ENCODE data around the gene THEMIS.

THEMIS gene

GRCh38 chr6:127869183-127869582 is 31.7 kb downstream of the THEMIS start:
- H2AFZ ChIP-seq (ENCODE audit: low read depth, low read length): no peak overlapping the region
- H3K79me2 ChIP-seq (ENCODE audit: insufficient read depth, low read length): peaks cover 20% of the 10 kb centered on the region; the same call in 1 of the 2 replicates
- no peak overlapping the region for H3K9ac ChIP-seq (ENCODE audit: low read depth, low read length)
- TF ChIP-seq, protein P1, sequence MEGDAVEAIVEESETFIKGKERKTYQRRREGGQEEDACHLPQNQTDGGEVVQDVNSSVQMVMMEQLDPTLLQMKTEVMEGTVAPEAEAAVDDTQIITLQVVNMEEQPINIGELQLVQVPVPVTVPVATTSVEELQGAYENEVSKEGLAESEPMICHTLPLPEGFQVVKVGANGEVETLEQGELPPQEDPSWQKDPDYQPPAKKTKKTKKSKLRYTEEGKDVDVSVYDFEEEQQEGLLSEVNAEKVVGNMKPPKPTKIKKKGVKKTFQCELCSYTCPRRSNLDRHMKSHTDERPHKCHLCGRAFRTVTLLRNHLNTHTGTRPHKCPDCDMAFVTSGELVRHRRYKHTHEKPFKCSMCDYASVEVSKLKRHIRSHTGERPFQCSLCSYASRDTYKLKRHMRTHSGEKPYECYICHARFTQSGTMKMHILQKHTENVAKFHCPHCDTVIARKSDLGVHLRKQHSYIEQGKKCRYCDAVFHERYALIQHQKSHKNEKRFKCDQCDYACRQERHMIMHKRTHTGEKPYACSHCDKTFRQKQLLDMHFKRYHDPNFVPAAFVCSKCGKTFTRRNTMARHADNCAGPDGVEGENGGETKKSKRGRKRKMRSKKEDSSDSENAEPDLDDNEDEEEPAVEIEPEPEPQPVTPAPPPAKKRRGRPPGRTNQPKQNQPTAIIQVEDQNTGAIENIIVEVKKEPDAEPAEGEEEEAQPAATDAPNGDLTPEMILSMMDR (IDR thresholded peaks at IDR 0.05; ENCODE audit: borderline replicate concordance, extremely low read depth, low read length, poor library complexity, severe bottlenecking): no peak
- no peak for TF ChIP-seq EZH2 (IDR thresholded peaks at IDR 0.05; ENCODE audit: borderline replicate concordance, low read depth, low read length, severe bottlenecking)
- H4K20me1 ChIP-seq (ENCODE audit: insufficient read depth, low read length): no peaks in the 10 kb centered on the region
- no peak overlapping the region for H3K4me2 ChIP-seq (ENCODE audit: insufficient read depth, low read length)
- H3K27ac ChIP-seq (ENCODE audit: low read length): no peak overlapping the region
- ATAC-seq (ENCODE audit: insufficient read depth, low read depth) (no peak), DNase-seq (no peak)
- H3K4me3 ChIP-seq (ENCODE audit: low read depth in 1 of 2, low read length in 2 of 2): no peak overlapping the region
- no peaks in the 10 kb centered on the region for H3K4me1 ChIP-seq (ENCODE audit: insufficient read depth, low read length)
- no peaks in the 10 kb centered on the region for H3K36me3 ChIP-seq (ENCODE audit: insufficient read depth, low read length)
- no peaks in the 10 kb centered on the region for H3K27me3 ChIP-seq (ENCODE audit: insufficient read depth, low read length, poor library complexity)
- peaks cover 3% of the 10 kb centered on the region for H3K9me3 ChIP-seq (ENCODE audit: insufficient read depth, low read length, severe bottlenecking)

GRCh38 chr6:127868338-127868737 is 32.5 kb downstream of the THEMIS start:
- Histone ChIP-seq H3K4me1 (ENCODE audit: insufficient read depth, low read length) (no peaks in the 10 kb centered on the region), H3K9ac (ENCODE audit: low read depth, low read length) (no peak overlapping the region), H3K4me2 (ENCODE audit: insufficient read depth, low read length) (no peak overlapping the region), H3K79me2 (ENCODE audit: insufficient read depth, low read length) (peaks cover 20% of the 10 kb centered on the region; the same call in 1 of the 2 replicates), H2AFZ (ENCODE audit: low read depth, low read length) (no peak overlapping the region), H3K9me3 (ENCODE audit: insufficient read depth, low read length, severe bottlenecking) (peaks cover 1% of the 10 kb centered on the region), H3K36me3 (ENCODE audit: insufficient read depth, low read length) (no peaks in the 10 kb centered on the region), H3K4me3 (ENCODE audit: low read depth in 1 of 2, low read length in 2 of 2) (no peak overlapping the region), H3K27ac (ENCODE audit: low read length) (no peak overlapping the region), H4K20me1 (ENCODE audit: insufficient read depth, low read length) (no peaks in the 10 kb centered on the region), H3K27me3 (ENCODE audit: insufficient read depth, low read length, poor library complexity) (no peaks in the 10 kb centered on the region)
- DNase-seq (no peak), ATAC-seq (ENCODE audit: insufficient read depth, low read depth) (no peak)
- TF ChIP-seq EZH2 (IDR thresholded peaks at IDR 0.05; ENCODE audit: borderline replicate concordance, low read depth, low read length, severe bottlenecking): no peak
- TF ChIP-seq, protein P1 (IDR thresholded peaks at IDR 0.05; ENCODE audit: borderline replicate concordance, extremely low read depth, low read length, poor library complexity, severe bottlenecking): no peak

GRCh38 chr6:127866766-127867165 is 34.1 kb downstream of the THEMIS start:
- Histone ChIP-seq H3K4me1 (ENCODE audit: insufficient read depth, low read length) (no peaks in the 10 kb centered on the region), H3K79me2 (ENCODE audit: insufficient read depth, low read length) (peaks cover 20% of the 10 kb centered on the region; the same call in 1 of the 2 replicates), H3K9me3 (ENCODE audit: insufficient read depth, low read length, severe bottlenecking) (no peaks in the 10 kb centered on the region), H2AFZ (ENCODE audit: low read depth, low read length) (no peak overlapping the region), H4K20me1 (ENCODE audit: insufficient read depth, low read length) (no peaks in the 10 kb centered on the region), H3K36me3 (ENCODE audit: insufficient read depth, low read length) (no peaks in the 10 kb centered on the region), H3K27me3 (ENCODE audit: insufficient read depth, low read length, poor library complexity) (no peaks in the 10 kb centered on the region), H3K4me3 (ENCODE audit: low read depth in 1 of 2, low read length in 2 of 2) (no peak overlapping the region), H3K27ac (ENCODE audit: low read length) (no peak overlapping the region), H3K9ac (ENCODE audit: low read depth, low read length) (no peak overlapping the region), H3K4me2 (ENCODE audit: insufficient read depth, low read length) (no peak overlapping the region)
- no peak for ATAC-seq (ENCODE audit: insufficient read depth, low read depth)
- DNase-seq: no peak
- TF ChIP-seq EZH2 (IDR thresholded peaks at IDR 0.05; ENCODE audit: borderline replicate concordance, low read depth, low read length, severe bottlenecking): no peak
- TF ChIP-seq, protein P1 (IDR thresholded peaks at IDR 0.05; ENCODE audit: borderline replicate concordance, extremely low read depth, low read length, poor library complexity, severe bottlenecking): no peak

DNA sequence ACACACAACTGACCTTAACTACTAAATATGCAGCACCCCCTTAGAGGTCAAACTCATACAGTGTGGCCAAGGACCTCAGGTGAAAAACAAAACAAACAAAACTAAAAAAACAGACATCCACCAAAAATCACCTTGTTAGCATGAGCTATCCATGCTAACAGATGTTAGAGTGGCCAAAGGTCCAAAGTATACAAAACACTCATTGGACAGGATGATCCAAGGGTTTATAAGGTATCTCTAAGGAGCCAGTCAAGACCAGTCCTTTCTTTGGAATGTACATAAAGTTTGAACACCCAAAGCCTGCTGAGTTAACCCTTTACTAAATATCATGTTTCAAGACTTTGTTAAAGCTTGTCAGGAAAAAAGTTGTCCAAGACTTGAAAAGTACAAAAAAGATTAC is 35.8 kb downstream of the THEMIS start:
- Histone ChIP-seq H3K4me1 (ENCODE audit: insufficient read depth, low read length) (no peaks in the 10 kb centered on the region), H3K27me3 (ENCODE audit: insufficient read depth, low read length, poor library complexity) (no peaks in the 10 kb centered on the region), H3K79me2 (ENCODE audit: insufficient read depth, low read length) (peaks cover 14% of the 10 kb centered on the region; the same call in 1 of the 2 replicates), H3K9me3 (ENCODE audit: insufficient read depth, low read length, severe bottlenecking) (no peaks in the 10 kb centered on the region), H3K36me3 (ENCODE audit: insufficient read depth, low read length) (no peaks in the 10 kb centered on the region), H4K20me1 (ENCODE audit: insufficient read depth, low read length) (no peaks in the 10 kb centered on the region), H2AFZ (ENCODE audit: low read depth, low read length) (no peak overlapping the region), H3K4me3 (ENCODE audit: low read depth in 1 of 2, low read length in 2 of 2) (no peak overlapping the region), H3K27ac (ENCODE audit: low read length) (no peak overlapping the region), H3K4me2 (ENCODE audit: insufficient read depth, low read length) (no peak overlapping the region), H3K9ac (ENCODE audit: low read depth, low read length) (no peak overlapping the region)
- TF ChIP-seq, protein P1 (IDR thresholded peaks at IDR 0.05; ENCODE audit: borderline replicate concordance, extremely low read depth, low read length, poor library complexity, severe bottlenecking): no peak
- no peak for TF ChIP-seq EZH2 (IDR thresholded peaks at IDR 0.05; ENCODE audit: borderline replicate concordance, low read depth, low read length, severe bottlenecking)
- ATAC-seq (ENCODE audit: insufficient read depth, low read depth): no peak
- DNase-seq: no peak

Measured in DND-41 (cell line).